Measurements from ENCODE around the gene IGF1R.

IGF1R gene

GRCh38 chr15:98778960-98779359 lies 130.6 kb downstream of the IGF1R start:
- DNase-seq = no peak

DNA sequence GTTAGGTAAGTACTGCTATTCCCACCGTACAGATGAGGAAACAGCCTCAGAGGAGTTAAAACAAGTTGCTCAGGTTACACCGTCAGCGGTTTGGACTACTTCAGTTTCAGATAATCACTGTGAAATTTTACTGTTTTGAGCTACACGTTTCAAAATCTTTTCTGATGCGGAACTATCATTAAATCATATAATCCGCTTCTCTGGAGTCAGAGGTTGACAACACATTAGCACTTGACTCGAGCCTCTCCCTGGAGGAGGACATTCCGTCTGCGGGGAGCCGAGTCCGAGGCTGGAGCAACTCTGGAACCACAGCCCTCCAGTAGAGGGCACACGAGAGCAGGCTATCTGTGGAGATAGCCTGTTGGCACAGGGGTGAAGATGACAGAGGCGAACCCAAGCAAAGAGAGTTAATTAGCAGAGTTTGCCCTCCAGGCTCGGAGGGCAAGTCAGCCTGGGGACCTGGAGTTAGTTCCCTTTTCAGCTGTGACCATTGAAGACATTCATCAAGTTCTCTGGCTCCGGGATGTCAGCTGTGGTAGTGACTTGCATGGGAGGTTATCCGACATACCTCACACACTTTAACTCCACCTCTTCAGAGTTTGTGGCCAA lies 131.2 kb downstream of the IGF1R start:
- DNase-seq = peak; percentile 82

GRCh38 chr15:98781838-98782237 lies 133.5 kb downstream of the IGF1R start:
- DNase-seq = no peak

DNA sequence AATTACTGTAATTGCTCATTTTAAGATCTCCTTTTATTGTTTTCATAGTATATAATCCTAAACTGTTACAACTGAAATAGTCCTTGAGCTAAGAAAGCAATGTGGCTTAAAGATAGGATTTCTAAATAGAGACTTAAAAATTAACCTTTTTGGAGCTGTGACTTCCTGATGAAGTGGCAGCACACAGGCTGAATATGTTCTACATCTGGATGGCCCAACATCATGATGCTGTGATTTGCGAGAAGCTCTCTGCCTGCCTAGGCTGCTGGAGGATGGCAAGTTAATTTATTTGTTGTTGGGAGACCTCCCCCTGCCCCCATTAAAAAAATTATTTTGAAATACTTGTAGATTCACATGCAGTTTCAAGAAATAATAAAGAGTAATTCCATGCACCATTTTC lies 134.5 kb downstream of the IGF1R start:
- DNase-seq = no peak

DNA sequence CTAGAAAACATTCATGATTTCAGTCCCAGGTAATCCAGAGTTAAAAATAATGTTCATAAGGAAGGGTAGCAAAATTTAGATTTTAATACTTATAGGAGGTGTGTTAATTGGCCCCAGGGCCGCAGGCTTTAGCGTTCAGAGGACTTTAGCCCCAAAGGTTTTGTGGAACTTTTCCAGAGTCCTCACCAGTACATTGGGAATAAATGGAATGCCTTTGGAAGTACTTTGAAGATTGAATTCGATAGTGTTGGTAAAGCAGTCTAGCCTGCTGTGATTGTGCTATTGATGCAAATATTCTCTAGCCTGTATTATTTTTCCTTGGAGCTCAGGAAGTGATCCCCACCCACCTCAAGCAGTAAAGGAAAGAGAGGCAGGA lies 137.1 kb downstream of the IGF1R start:
- DNase-seq = no peak

DNA sequence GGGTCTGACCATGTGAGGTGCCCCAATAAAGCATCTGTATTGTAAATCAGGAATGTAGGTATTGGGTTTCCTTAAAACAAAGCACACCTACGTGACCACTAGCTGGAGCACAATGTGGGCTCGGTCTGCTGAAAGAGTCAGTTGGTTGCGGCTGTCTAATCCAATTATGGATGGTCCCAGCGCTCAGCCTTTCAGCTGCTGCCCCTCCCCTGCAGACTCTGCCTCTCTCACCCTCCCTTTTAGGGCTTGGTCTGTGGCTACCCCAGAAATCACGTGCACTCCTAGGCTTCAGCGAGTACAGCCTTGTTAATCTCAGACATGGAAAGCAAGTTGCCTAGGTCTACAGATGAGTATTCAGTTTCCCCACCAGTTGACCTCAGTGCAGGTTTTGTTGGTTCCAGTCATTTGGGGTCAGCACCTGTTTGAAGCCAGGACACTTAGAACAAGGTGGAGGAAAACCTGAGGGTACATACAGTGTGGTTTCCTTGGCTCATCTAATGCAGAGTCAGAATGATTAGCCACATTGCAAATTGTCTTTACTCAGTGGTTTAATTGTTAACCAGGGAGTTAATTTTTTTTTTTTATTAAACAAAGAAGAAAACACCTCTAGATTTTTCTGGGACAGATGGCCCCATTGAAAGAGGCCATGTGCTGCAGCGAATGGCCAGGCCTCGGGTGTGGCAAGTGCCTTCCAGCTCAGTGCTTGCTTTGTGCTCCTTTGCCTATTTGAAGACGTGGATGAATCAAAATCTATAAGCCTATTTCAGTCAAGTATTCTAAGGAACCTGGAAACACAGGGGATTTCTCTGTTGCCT lies 137.7 kb downstream of the IGF1R start:
- DNase-seq = no peak

DNA sequence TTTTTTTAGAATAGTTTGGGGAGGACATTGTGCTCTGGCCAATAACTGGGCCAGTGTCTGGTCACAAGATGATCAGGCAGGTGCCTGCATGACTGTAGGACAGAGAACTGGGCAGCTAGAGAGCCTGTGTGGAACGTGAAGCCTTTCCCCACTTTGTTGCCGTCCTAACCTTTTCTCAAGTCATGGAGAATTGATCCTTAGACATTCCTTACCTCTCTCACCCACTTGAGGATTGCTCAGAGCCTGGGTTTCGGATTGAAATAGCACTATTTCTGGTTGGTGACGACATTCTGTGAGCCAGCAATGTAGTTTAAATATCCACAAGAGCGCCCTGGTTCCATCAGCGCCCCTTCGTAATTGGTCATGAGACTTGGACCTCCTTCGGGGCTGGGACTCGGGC lies 138.4 kb downstream of the IGF1R start:
- DNase-seq = no peak

- no peak for DNase-seq
Measured at GRCh38 chr15:98787194-98787593, 138.9 kb downstream of the IGF1R start.

- DNase-seq = no peak
Measured at GRCh38 chr15:98787936-98788757, 139.8 kb downstream of the IGF1R start.

GRCh38 chr15:98789020-98789419 lies 140.7 kb downstream of the IGF1R start:
- DNase-seq = no peak

GRCh38 chr15:98790270-98790669 lies 141.9 kb downstream of the IGF1R start:
- DNase-seq = no peak

- DNase-seq = no peak
Measured at GRCh38 chr15:98791046-98791701, 142.8 kb downstream of the IGF1R start.

DNA sequence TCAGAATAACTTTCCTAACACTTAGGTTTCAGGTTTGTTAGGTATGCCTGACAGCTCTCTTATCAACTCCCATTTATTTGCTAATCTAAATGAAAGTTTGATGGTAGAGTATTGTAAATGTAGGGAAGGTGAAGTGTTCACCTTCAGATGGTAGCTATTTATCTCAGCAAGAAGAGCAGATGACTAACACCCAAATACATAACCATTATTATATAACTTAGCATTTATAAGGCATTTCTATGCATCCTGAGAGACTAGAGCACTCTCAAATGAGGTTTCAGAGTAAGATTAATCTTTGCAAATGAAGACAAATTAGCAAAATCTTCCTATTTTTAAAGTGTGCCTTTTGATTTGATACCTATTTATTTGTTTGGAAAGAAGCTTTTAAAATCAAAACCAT lies 143.8 kb downstream of the IGF1R start:
- no peak for DNase-seq

DNA sequence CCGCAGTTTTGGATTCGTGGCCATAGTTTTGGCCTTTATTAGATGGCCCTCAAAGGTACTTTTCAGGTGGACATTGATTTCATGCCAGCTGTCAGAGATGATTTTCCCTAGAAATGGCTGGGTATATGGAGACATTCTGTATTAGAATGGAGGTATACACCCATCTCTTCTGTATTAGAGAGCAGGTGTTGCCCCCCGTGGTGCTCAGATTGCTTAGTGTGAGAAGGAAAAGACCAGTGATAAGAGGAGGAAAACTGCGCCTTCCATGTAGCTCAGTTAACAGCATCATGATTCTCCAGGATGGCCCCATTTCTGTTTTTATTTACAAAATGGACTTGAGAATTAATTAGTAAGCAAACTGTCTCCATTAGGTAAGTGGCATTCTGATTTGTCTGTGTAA lies 145.9 kb downstream of the IGF1R start:
- no peak for DNase-seq

- DNase-seq = no peak
Measured at GRCh38 chr15:98794748-98795147, 146.4 kb downstream of the IGF1R start.

GRCh38 chr15:98795980-98796379 lies 147.6 kb downstream of the IGF1R start:
- DNase-seq = no peak

DNA sequence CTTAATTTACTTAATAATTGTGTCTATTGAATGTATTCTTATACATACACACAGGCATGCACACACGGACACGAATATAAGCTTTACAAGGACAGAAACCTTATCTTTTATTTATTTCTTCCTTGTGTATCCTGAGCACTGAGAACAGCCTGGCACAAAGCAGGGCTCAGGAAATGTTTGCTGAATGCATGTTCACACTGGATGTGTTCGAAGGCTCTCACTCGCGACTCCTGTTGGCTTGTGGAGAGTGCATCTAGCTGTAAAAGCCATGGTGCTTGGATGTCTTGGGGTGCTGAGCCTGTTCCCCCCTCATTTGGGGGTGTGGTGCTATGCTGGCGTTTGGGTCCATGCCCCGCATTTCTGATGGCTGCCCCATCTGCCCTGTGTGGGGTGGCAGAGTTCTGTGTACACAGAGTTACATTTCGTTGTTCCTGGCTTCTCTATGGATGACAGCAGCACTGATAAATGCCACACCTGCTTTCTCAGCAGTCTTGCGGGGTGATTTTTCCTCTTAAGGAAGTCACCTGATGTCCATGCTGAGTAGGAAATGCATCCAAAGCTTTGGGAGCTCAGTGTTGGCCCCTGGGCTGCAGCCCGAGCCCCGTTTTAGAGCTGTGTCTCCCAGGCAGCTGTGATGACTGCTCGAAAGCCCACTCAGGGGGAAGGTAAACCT lies 148.5 kb downstream of the IGF1R start:
- DNase-seq = no peak

GRCh38 chr15:98798375-98798893 lies 150.1 kb downstream of the IGF1R start:
- no peak for DNase-seq

DNA sequence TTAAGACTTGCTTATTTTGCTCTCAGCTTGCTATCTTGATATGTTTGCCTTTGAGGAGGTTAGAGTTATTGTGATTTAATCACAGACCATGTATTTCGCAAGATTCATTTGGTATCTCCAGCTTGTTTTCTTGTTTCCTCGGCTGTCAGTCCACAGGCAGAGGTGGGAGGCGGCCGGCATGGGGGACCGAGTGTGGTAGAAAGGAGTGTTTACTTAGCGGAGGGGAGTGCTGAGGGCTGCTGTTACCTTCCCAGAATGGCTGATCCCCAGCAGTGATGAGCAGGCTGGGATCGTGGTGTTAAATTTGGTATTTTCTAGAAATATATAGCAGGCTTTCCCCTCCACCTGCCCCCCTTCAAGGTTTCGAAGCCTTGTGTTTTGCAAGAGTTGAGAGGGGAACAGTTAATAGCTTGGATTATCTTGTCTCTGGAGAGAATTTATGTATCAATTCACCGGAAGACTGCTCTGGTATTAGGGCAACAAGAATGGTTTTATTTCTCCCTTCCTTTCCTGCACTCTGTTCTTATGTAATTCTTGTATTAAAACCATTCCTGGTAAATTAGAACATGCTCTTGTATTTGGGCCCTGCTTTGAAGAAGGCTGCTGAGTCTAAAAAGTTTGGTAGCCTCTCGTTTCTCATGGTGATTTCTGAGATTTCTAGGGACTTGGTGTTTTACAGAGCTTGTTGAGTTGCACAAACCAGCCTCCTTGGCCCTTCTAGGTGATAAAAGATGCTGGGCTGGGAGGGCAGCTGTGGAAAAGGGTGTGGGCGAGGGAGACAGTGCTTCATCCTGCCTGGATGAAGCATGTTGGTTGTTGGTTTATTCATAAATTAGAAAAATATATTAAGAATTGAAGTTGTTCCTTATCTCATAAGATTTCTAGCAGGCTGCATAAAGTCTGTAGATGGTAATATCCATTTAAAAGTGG lies 151.4 kb downstream of the IGF1R start:
- no peak for DNase-seq

DNA sequence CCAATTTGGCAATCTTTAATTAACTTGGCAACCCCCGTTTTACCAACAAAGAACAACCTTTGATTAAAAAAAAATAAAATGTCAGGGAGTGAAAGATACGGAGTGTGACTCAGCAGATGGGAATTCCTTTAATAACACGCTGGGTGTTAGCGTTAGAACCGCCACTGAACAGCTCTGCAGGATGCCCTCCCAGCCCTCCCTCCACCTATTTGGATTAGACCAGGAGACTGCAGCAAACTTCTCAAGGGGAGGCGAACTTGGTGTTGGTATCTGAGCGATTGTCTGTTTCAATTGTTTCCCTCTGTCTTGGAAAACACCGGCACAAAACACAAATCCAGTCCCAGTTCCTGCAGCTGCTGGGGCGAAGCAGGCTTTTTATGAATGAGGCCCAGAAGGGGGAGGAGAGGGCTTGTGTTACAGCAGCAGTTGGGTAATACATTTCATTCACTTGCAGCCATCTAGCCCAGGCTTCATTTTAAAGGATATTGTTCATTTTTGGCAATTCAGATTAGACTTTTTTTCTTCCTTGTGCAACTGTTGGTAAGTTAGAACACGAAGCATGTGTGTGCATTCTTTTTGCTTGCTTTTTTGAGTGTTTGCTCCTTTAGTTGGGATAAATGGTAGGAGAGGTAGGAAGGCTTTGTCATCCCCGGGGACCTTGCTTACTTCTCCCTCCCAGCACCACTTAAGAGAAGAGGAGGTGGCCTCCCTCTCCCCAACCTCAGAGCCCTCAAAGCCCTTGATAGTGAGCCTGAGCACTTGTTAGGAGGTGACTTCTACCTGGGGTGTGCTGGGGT lies 152.3 kb downstream of the IGF1R start:
- no peak for DNase-seq

GRCh38 chr15:98801234-98801561 lies 152.9 kb downstream of the IGF1R start:
- no peak for DNase-seq
